ENCODE results near the gene ZNF14. TPM values are rescaled to one million over a fixed set of nuclear protein-coding genes. Genes with fewer than 3 reads are reported as not detected.

ZNF14 gene
- total RNA-seq, 1 donor from 2014 or later: 13.4 TPM

DNA sequence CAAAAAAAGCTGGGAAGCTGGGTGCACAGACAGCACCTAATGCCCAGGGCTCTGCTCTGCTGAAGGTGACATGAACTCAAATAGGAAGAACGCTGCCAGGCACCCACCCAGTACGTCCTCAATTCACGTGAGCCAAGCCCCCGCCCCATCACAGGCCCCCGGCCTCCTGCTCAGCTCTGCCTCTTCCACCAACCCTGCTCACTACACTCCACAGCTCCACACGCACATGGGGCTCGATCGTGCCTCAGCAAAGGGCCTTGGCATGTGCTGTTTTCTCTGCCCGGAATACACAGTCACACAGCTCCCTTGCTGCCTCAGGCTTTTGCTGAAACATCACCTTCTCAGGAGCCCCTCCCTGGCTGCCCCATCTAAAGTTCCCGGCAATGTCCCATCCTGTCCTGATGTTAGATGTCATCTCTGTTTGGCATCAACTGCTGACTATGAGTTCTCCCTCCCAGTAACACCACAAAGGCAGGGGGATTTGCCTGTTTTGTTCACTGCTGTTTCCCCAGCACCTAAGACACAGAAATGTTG lies 71.7 kb downstream of the ZNF14 start:
- ATAC-seq (ENCODE audit: low read depth): no peak
- ChIA-PET CTCF (interaction anchor here (1.5 kb wide), 1 partner anchor 129 kb away, joined by 7 read pairs; no protein-coding TSS in a partner anchor), POLR2A (interaction anchor here (0.5 to 4.0 kb wide), 10 partner anchors 33 to 576 kb away, joined by 3 to 42 read pairs (median 5); partner anchors contain the start of genes LPAR2, ZNF14, ZNF253 and ZNF506)
- Mint-ChIP-seq H3K9me3 (no peaks in the 10 kb centered on the region), H3K36me3 (ENCODE audit: low read depth) (peaks cover 52% of the 10 kb centered on the region), H3K4me1 (peaks cover 31% of the 10 kb centered on the region), H3K4me3 (peak overlapping the region; percentile 87), H3K27ac (peak overlapping the region; percentile 90), H3K27me3 (no peaks in the 10 kb centered on the region)
- TF ChIP-seq, protein P1, sequence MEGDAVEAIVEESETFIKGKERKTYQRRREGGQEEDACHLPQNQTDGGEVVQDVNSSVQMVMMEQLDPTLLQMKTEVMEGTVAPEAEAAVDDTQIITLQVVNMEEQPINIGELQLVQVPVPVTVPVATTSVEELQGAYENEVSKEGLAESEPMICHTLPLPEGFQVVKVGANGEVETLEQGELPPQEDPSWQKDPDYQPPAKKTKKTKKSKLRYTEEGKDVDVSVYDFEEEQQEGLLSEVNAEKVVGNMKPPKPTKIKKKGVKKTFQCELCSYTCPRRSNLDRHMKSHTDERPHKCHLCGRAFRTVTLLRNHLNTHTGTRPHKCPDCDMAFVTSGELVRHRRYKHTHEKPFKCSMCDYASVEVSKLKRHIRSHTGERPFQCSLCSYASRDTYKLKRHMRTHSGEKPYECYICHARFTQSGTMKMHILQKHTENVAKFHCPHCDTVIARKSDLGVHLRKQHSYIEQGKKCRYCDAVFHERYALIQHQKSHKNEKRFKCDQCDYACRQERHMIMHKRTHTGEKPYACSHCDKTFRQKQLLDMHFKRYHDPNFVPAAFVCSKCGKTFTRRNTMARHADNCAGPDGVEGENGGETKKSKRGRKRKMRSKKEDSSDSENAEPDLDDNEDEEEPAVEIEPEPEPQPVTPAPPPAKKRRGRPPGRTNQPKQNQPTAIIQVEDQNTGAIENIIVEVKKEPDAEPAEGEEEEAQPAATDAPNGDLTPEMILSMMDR (IDR thresholded peaks at IDR 0.05): no peak
- no peak for DNase-seq
- intact Hi-C loops (cut with micrococcal nuclease): loop anchor here (10.0 kb wide), 1 partner anchor 596 kb away; the partner anchor contains the start of gene SLC25A42

Other genes with a start within 250 kb of the ZNF14 start
- 4.0 and 4.3 TPM in 2 replicates for gene TSSK6, start 217.6 kb downstream of the ZNF14 start, total RNA-seq
- gene NDUFA13, start 216.9 kb downstream of the ZNF14 start, total RNA-seq: 294 and 317 TPM in 2 replicates
- 7.8 and 9.1 TPM in 2 replicates for gene YJEFN3, start 204.2 kb downstream of the ZNF14 start, total RNA-seq
- gene CILP2, start 194.8 kb downstream of the ZNF14 start, total RNA-seq: 0.27 and 0.29 TPM in 2 replicates
- 19.4 and 21.8 TPM in 2 replicates for gene PBX4, start 114.4 kb downstream of the ZNF14 start, total RNA-seq
- 29.0 and 33.7 TPM in 2 replicates for gene LPAR2, start 104.9 kb downstream of the ZNF14 start, total RNA-seq
- 129 and 130 TPM in 2 replicates for gene GMIP, start 89.5 kb downstream of the ZNF14 start, total RNA-seq
- gene ATP13A1, start 69.4 kb downstream of the ZNF14 start, total RNA-seq: 125 and 135 TPM in 2 replicates
- 45.6 and 52.6 TPM in 2 replicates for gene ZNF101, start 64.3 kb downstream of the ZNF14 start, total RNA-seq
- 67.1 and 78.6 TPM in 2 replicates for gene ZNF506, start 88.6 kb upstream of the ZNF14 start, total RNA-seq
- gene ZNF253, start 132.8 kb upstream of the ZNF14 start, total RNA-seq: 24.7 and 26.3 TPM in 2 replicates
- gene ZNF93, start 167.8 kb upstream of the ZNF14 start, total RNA-seq: 13.5 and 14.9 TPM in 2 replicates

All from activated B cell treated with CpG ODN at 0.5 μM for 24 hours (primary cell).